Measurements from ENCODE around the gene EML6. TPM values are rescaled to one million over a fixed set of nuclear protein-coding genes. Genes with fewer than 3 reads are reported as not detected.
A peak's percentile ranks its signal among the peaks of the same experiment; 100 is the strongest.

Gene EML6
- total RNA-seq, 1 donor from 2014 or later: 0.39 TPM

GRCh38 chr2:54725343-54726099, 2.1 kb downstream of the EML6 start:
- Histone ChIP-seq H3K4me2 (peak overlapping the region; percentile 99), H3K79me2 (ENCODE audit: low read depth) (no peaks in the 10 kb centered on the region), H3K9me3 (ENCODE audit: low read depth) (no peaks in the 10 kb centered on the region), H3F3A (ENCODE audit: low read depth) (peaks cover 13% of the 10 kb centered on the region), H3K9ac (no peak overlapping the region), H3K4me3 (peak overlapping the region; percentile 69), H4K20me1 (ENCODE audit: low read depth) (peaks cover 5% of the 10 kb centered on the region), H3K4me1 (no peaks in the 10 kb centered on the region), H3K36me3 (no peaks in the 10 kb centered on the region), H3K27me3 (peaks cover 74% of the 10 kb centered on the region), H2AFZ (replicated peaks) (peak overlapping the region; percentile 77), H3K27ac (no peak overlapping the region)
- peaks cover 30% of the 10 kb centered on the region for H3K27me3 Mint-ChIP-seq (ENCODE audit: insufficient read depth, low read depth)
- H3K4me1 Mint-ChIP-seq: peaks cover 15% of the 10 kb centered on the region
- H3K36me3 Mint-ChIP-seq: no peaks in the 10 kb centered on the region
- no peaks in the 10 kb centered on the region for H3K9me3 Mint-ChIP-seq
- no peak for TF ChIP-seq EZH2phosphoT487 (IDR thresholded peaks at IDR 0.05)
- no peak for TF ChIP-seq EZH2 (IDR thresholded peaks at IDR 0.05)
- TF ChIP-seq CTCF (IDR thresholded peaks at IDR 0.05): no peak
- no peak overlapping the region for H3K27ac Mint-ChIP-seq
- DNase-seq (ENCODE audit: low spot score): peak; percentile 27
- peak overlapping the region; percentile 95 for H3K4me3 Mint-ChIP-seq

- Histone ChIP-seq H3K36me3 (no peaks in the 10 kb centered on the region), H3K4me2 (no peak overlapping the region), H3K27ac (no peak overlapping the region), H3K27me3 (peaks cover 71% of the 10 kb centered on the region), H3K9ac (no peak overlapping the region), H3K4me3 (no peak overlapping the region), H4K20me1 (ENCODE audit: low read depth) (peaks cover 5% of the 10 kb centered on the region), H2AFZ (replicated peaks) (no peak overlapping the region), H3K9me3 (ENCODE audit: low read depth) (no peaks in the 10 kb centered on the region), H3K4me1 (no peaks in the 10 kb centered on the region), H3K79me2 (ENCODE audit: low read depth) (no peaks in the 10 kb centered on the region), H3F3A (ENCODE audit: low read depth) (peaks cover 13% of the 10 kb centered on the region)
- peaks cover 34% of the 10 kb centered on the region for H3K27me3 Mint-ChIP-seq (ENCODE audit: insufficient read depth, low read depth)
- no peak for DNase-seq (ENCODE audit: low spot score)
- H3K27ac Mint-ChIP-seq: no peak overlapping the region
- H3K4me3 Mint-ChIP-seq: no peak overlapping the region
- H3K36me3 Mint-ChIP-seq: no peaks in the 10 kb centered on the region
- H3K4me1 Mint-ChIP-seq: peaks cover 15% of the 10 kb centered on the region
- TF ChIP-seq EZH2phosphoT487 (IDR thresholded peaks at IDR 0.05) (no peak), EZH2 (IDR thresholded peaks at IDR 0.05) (no peak), CTCF (IDR thresholded peaks at IDR 0.05) (no peak)
- H3K9me3 Mint-ChIP-seq: no peaks in the 10 kb centered on the region
Measured at GRCh38 chr2:54726431-54726830, 3.0 kb downstream of the EML6 start.

GRCh38 chr2:54726940-54727339, 3.5 kb downstream of the EML6 start:
- no peak overlapping the region for H3K9ac ChIP-seq
- Mint-ChIP-seq H3K4me1 (peaks cover 15% of the 10 kb centered on the region), H3K27ac (no peak overlapping the region), H3K27me3 (ENCODE audit: insufficient read depth, low read depth) (peaks cover 34% of the 10 kb centered on the region), H3K9me3 (no peaks in the 10 kb centered on the region), H3K4me3 (no peak overlapping the region), H3K36me3 (no peaks in the 10 kb centered on the region)
- H3F3A ChIP-seq (ENCODE audit: low read depth): peaks cover 13% of the 10 kb centered on the region
- no peak overlapping the region for H3K4me3 ChIP-seq
- H2AFZ ChIP-seq (replicated peaks): no peak overlapping the region
- no peaks in the 10 kb centered on the region for H3K79me2 ChIP-seq (ENCODE audit: low read depth)
- H3K27ac ChIP-seq: no peak overlapping the region
- TF ChIP-seq EZH2 (IDR thresholded peaks at IDR 0.05): no peak
- no peak for TF ChIP-seq EZH2phosphoT487 (IDR thresholded peaks at IDR 0.05)
- TF ChIP-seq CTCF (IDR thresholded peaks at IDR 0.05): no peak
- H3K4me1 ChIP-seq: no peaks in the 10 kb centered on the region
- H3K9me3 ChIP-seq (ENCODE audit: low read depth): peaks cover 2% of the 10 kb centered on the region
- H3K27me3 ChIP-seq: peaks cover 66% of the 10 kb centered on the region
- DNase-seq (ENCODE audit: low spot score): no peak
- H4K20me1 ChIP-seq (ENCODE audit: low read depth): peaks cover 5% of the 10 kb centered on the region
- no peaks in the 10 kb centered on the region for H3K36me3 ChIP-seq
- no peak overlapping the region for H3K4me2 ChIP-seq
